Stimulated activated CD8-positive, alpha-beta memory T cell treated with anti-CD3 and anti-CD28 coated beads, Interleukin-2, amount 100 ng/mL, for 48 hours (primary cell): ENCODE data around the gene WFIKKN1.
A peak's percentile ranks its signal among the peaks of the same experiment; 100 is the strongest.
"Not testable (repeated sequence)": the region's sequence is repeated elsewhere in the genome, so short reads cannot be mapped to it uniquely, and the experiment has no call there.

Experiments used
- DNase-seq, 2 donors: peaks; one replicate each; pipeline ENCODE4 v3.0.0-alpha.2; 2020; ENCODE audit warnings: low read depth in 2 of 2

The WFIKKN1 gene

GRCh38 chr16:595942-596735, 34.6 kb upstream of the WFIKKN1 start:
- DNase-seq, result no peak

- no peak for DNase-seq
Measured at GRCh38 chr16:596736-597060, 34.1 kb upstream of the WFIKKN1 start.

GRCh38 chr16:597655-598054, 33.1 kb upstream of the WFIKKN1 start:
- DNase-seq, result not testable (repeated sequence)

- no peak for DNase-seq
Measured at GRCh38 chr16:598823-599739, 31.7 kb upstream of the WFIKKN1 start.

GRCh38 chr16:600781-601180, 30.0 kb upstream of the WFIKKN1 start:
- DNase-seq, result no peak

- no peak for DNase-seq
Measured at GRCh38 chr16:603933-604332, 26.9 kb upstream of the WFIKKN1 start.

GRCh38 chr16:606656-607307, 24.0 kb upstream of the WFIKKN1 start:
- DNase-seq, result no peak

GRCh38 chr16:608019-608418, 22.8 kb upstream of the WFIKKN1 start:
- DNase-seq, result peak in 1 of 2 donors; percentile 39

GRCh38 chr16:609316-609715, 21.5 kb upstream of the WFIKKN1 start:
- DNase-seq, result no peak

GRCh38 chr16:609984-610383, 20.8 kb upstream of the WFIKKN1 start:
- no peak for DNase-seq

- DNase-seq, result peak; percentile 55 to 59
Measured at GRCh38 chr16:610513-611381, 20.0 kb upstream of the WFIKKN1 start.

GRCh38 chr16:615122-615521, 15.7 kb upstream of the WFIKKN1 start:
- no peak for DNase-seq

GRCh38 chr16:616733-617586, 13.8 kb upstream of the WFIKKN1 start:
- DNase-seq, result no peak

GRCh38 chr16:617855-618254, 12.9 kb upstream of the WFIKKN1 start:
- DNase-seq, result no peak

GRCh38 chr16:619476-620100, 11.2 kb upstream of the WFIKKN1 start:
- no peak for DNase-seq

- DNase-seq, result no peak
Measured at GRCh38 chr16:620700-621525, 9.9 kb upstream of the WFIKKN1 start.

GRCh38 chr16:621526-622105, 9.2 kb upstream of the WFIKKN1 start:
- DNase-seq, result no peak

- DNase-seq, result no peak
Measured at GRCh38 chr16:622920-623280, 7.9 kb upstream of the WFIKKN1 start.

GRCh38 chr16:624526-625070, 6.2 kb upstream of the WFIKKN1 start:
- DNase-seq, result no peak
